SK-N-SH treated with all-trans-retinoic acid at 6 μM for 48 hours (cell line): ENCODE data around the gene SPATA12.
"Not testable (repeated sequence)": the region's sequence is repeated elsewhere in the genome, so short reads cannot be mapped to it uniquely, and the experiment has no call there.

Experiments used
- ATAC-seq: fragments of 200-7000 bp; cut with Tn5 transposase; 3 replicates; pipeline ENCODE4 v1.9.1; 2020; ENCODE audit warnings: mild to moderate bottlenecking, moderate library complexity
- BACH2 ChIP-seq: fragments of 250-450 bp; sonication (Bioruptor Pico); IDR thresholded peaks from 2 replicates; pipeline ENCODE4 v1.9.0; 2021; ENCODE audit warnings: mild to moderate bottlenecking, borderline replicate concordance
- CSDC2 ChIP-seq: fragments of 250-450 bp; sonication (Bioruptor Pico); IDR thresholded peaks from 2 replicates; pipeline ENCODE4 v1.5.0; 2020; ENCODE audit warnings: mild to moderate bottlenecking, moderate library complexity
- CSRNP3 ChIP-seq: fragments of 250-450 bp; sonication (Bioruptor Pico); IDR thresholded peaks from 2 replicates; pipeline ENCODE4 v1.5.1; 2021; ENCODE audit warnings: mild to moderate bottlenecking, moderate library complexity
- ESRRG ChIP-seq: fragments of 250-450 bp; sonication (Bioruptor Pico); IDR thresholded peaks from 2 replicates; pipeline ENCODE4 v1.6.1; 2021; ENCODE audit warnings: mild to moderate bottlenecking
- GLIS3 ChIP-seq: fragments of 250-450 bp; sonication (Bioruptor Pico); IDR thresholded peaks from 2 replicates; pipeline ENCODE4 v1.5.0; 2020; ENCODE audit warnings: mild to moderate bottlenecking, moderate library complexity
- ISL1 ChIP-seq: fragments of 250-450 bp; sonication (Bioruptor Pico); IDR thresholded peaks from 2 replicates; pipeline ENCODE4 v2.1.2; 2022; ENCODE audit warnings: mild to moderate bottlenecking, moderate library complexity
- OSR1 ChIP-seq: fragments of 250-450 bp; sonication (Bioruptor Pico); IDR thresholded peaks from 2 replicates; pipeline ENCODE4 v1.8.0; 2022; ENCODE audit warnings: moderate library complexity, mild to moderate bottlenecking, inconsistent platforms
- PATZ1 ChIP-seq: fragments of 250-450 bp; sonication (Bioruptor Pico); IDR thresholded peaks from 2 replicates; pipeline ENCODE4 v1.8.0; 2020; ENCODE audit warnings: mild to moderate bottlenecking, moderate library complexity, borderline replicate concordance
- POU6F1 ChIP-seq: fragments of 250-450 bp; sonication (Bioruptor Pico); IDR thresholded peaks from 2 replicates; pipeline ENCODE4 v1.8.0; 2021; ENCODE audit warnings: low read depth, mild to moderate bottlenecking, moderate library complexity, borderline replicate concordance
- PPARA ChIP-seq: fragments of 250-450 bp; sonication (Bioruptor Pico); IDR thresholded peaks from 2 replicates; pipeline ENCODE4 v1.5.0; 2020; ENCODE audit warnings: mild to moderate bottlenecking, borderline replicate concordance
- RARB ChIP-seq: fragments of 250-450 bp; sonication (Bioruptor Pico); IDR thresholded peaks from 2 replicates; pipeline ENCODE4 v1.8.0; 2021; ENCODE audit warnings: mild to moderate bottlenecking, moderate library complexity
- TCF4 ChIP-seq: fragments of 250-450 bp; sonication (Bioruptor Pico); IDR thresholded peaks from 2 replicates; pipeline ENCODE4 v1.8.0; 2021; ENCODE audit warnings: mild to moderate bottlenecking, moderate library complexity, borderline replicate concordance
- TOX ChIP-seq: fragments of 250-450 bp; sonication (Bioruptor Pico); IDR thresholded peaks from 2 replicates; pipeline ENCODE4 v1.8.0; 2021; ENCODE audit warnings: mild to moderate bottlenecking, moderate library complexity, borderline replicate concordance
- ZC3H10 ChIP-seq: fragments of 250-450 bp; sonication (Bioruptor Pico); IDR thresholded peaks from 2 replicates; pipeline ENCODE4 v1.5.1; 2021; ENCODE audit warnings: mild to moderate bottlenecking, moderate library complexity
- ZNF565 ChIP-seq: fragments of 450-650 bp; formaldehyde crosslinking; conservative IDR thresholded peaks from 2 replicates; pipeline ENCODE4 v1.5.0; 2020; ENCODE audit warnings: low read depth, mild to moderate bottlenecking, moderate library complexity
- ZNF70 ChIP-seq: fragments of 450-650 bp; formaldehyde crosslinking; IDR thresholded peaks from 2 replicates; pipeline ENCODE4 v1.5.0; 2020; ENCODE audit warnings: mild to moderate bottlenecking, moderate library complexity
- ZNF8 ChIP-seq: fragments of 450-650 bp; formaldehyde crosslinking; IDR thresholded peaks from 2 replicates; pipeline ENCODE4 v1.5.0; 2020; ENCODE audit warnings: mild to moderate bottlenecking, moderate library complexity

The SPATA12 gene

GRCh38 chr3:57078635-57079473 is 18.4 kb downstream of the SPATA12 start (continued):
- TF ChIP-seq PATZ1 (CRISPR knock-in tag) (no peak), CSDC2 (no peak), ESRRG (no peak), ZNF565 (CRISPR knock-in tag) (no peak)

- no peak; the same call in 2 of the 3 replicates for ATAC-seq
- no peak for TF ChIP-seq PATZ1 (CRISPR knock-in tag)
- no peak for TF ChIP-seq CSRNP3
- no peak for TF ChIP-seq ZNF70
These were observed 19.0 kb downstream of the SPATA12 start for GRCh38 chr3:57079474-57079831.

GRCh38 chr3:57080171-57080570 is 19.7 kb downstream of the SPATA12 start:
- no peak for TF ChIP-seq RARB (CRISPR knock-in tag)
- no peak for TF ChIP-seq ISL1 (CRISPR knock-in tag)
- TF ChIP-seq TCF4 (CRISPR knock-in tag): no peak
- TF ChIP-seq BACH2: no peak
- TF ChIP-seq CSDC2: no peak
- no peak for TF ChIP-seq ZNF565 (CRISPR knock-in tag)
- no peak for TF ChIP-seq PPARA (CRISPR knock-in tag)
- ATAC-seq: no peak

GRCh38 chr3:57081173-57081572 is 20.7 kb downstream of the SPATA12 start:
- no peak for ATAC-seq
- TF ChIP-seq POU6F1 (CRISPR knock-in tag): no peak
- TF ChIP-seq PPARA (CRISPR knock-in tag): no peak
- TF ChIP-seq OSR1 (CRISPR knock-in tag): no peak
- TF ChIP-seq BACH2: no peak
- no peak for TF ChIP-seq GLIS3 (CRISPR knock-in tag)

- no peak for TF ChIP-seq GLIS3 (CRISPR knock-in tag)
These were observed 22.0 kb downstream of the SPATA12 start for GRCh38 chr3:57082481-57082880.

GRCh38 chr3:57083266-57083995 is 23.0 kb downstream of the SPATA12 start:
- not testable (repeated sequence) for ATAC-seq

More at GRCh38 chr3:57082481-57082880, 22.0 kb downstream of the SPATA12 start:
- no peak for ATAC-seq

GRCh38 chr3:57085211-57085610 is 24.7 kb downstream of the SPATA12 start:
- no peak for ATAC-seq
- TF ChIP-seq CSDC2: no peak
- TF ChIP-seq TOX (CRISPR knock-in tag): no peak
- no peak for TF ChIP-seq RARB (CRISPR knock-in tag)
- TF ChIP-seq ZC3H10: no peak
- TF ChIP-seq ESRRG: no peak
- no peak for TF ChIP-seq POU6F1 (CRISPR knock-in tag)
- no peak for TF ChIP-seq PATZ1 (CRISPR knock-in tag)
- no peak for TF ChIP-seq OSR1 (CRISPR knock-in tag)
- TF ChIP-seq BACH2: no peak
- no peak for TF ChIP-seq ZNF8 (CRISPR knock-in tag)
- no peak for TF ChIP-seq TCF4 (CRISPR knock-in tag)
